HG02623 (cell line): ENCODE measurements around the gene FTCD.
"Not testable (repeated sequence)": the region's sequence is repeated elsewhere in the genome, so short reads cannot be mapped to it uniquely, and the experiment has no call there.

Source experiments
- ATAC-seq: cut with Tn5 transposase; IDR thresholded peaks from one replicate; pipeline ENCODE4 v1.9.1; 2021; ENCODE audit warnings: moderate library complexity; ENCODE audit not compliant: unreplicated experiment

Gene FTCD

DNA sequence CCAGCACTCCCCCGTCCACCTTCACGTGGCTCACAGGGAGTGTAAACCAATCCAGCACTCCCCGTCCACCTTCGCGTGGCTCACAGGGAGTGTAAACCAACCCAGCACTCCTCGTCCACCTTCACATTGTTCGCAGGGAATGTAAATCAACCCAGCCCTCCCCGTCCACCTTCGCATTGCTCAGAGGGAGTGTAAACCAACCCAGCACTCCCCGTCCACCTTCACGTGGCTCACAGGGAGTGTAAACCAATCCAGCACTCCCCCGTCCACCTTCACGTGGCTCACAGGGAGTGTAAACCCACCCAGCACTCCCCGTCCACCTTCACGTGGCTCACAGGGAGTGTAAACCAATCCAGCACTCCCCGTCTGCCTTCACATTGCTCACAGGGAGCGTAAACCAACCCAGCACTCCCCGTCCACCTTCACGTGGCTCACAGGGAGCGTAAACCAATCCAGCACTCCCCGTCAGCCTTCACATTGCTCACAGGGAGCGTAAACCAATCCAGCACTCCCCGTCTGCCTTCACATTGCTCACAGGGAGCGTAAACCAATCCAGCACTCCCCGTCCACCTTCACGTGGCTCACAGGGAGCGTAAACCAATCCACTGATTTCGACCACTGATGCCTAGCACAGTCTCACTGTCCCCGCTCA lies 14.9 kb downstream of the FTCD start:
- not testable (repeated sequence) for ATAC-seq

DNA sequence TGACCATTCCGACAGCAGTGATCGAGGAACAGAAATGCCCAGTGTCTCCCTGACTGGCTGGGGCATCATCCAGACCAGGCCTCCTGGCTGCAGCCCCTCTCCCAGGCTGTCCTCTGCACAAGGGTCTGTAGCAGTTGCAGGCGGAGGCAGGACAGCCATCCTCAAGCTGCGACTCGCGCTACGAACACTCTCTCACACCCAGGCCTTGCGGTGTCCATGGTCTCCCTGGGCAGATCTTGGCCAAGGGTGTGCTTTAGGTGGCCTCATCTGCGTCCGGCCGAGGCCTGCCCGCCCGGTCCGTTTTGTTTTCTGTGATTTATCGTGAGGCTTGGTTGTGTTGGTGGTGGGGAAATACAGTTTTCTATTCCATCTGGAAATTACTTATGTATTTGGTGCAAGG lies 15.7 kb downstream of the FTCD start:
- no peak for ATAC-seq

DNA sequence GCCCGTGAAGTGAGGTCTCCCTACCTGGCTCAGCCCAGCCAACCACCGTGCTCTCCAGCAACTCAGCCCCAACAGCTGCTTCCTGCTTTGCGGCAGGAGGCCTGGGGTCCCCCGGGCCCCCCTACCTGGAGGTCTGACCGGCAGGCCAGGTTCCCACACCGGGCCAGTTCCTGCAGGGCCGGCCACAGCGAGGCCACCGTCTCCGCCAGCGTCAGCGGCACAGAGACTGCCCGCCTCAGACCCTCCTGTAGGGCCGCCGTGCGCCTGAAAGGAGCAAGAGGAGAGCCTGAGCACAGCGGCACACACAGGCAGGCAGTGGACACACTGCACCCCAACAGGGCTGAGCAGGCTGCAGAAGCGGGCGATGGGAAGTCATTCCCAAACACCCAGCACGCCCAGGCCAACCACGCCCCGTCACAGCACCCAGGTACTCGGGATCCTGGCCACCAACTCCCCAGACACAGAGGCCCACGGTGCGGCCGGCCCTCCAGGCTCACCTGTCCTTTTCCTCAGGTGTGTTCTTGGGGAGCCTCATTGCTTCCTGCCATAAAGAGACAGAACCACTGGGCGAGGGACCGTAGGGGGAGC lies 16.9 kb downstream of the FTCD start:
- ATAC-seq = no peak

DNA sequence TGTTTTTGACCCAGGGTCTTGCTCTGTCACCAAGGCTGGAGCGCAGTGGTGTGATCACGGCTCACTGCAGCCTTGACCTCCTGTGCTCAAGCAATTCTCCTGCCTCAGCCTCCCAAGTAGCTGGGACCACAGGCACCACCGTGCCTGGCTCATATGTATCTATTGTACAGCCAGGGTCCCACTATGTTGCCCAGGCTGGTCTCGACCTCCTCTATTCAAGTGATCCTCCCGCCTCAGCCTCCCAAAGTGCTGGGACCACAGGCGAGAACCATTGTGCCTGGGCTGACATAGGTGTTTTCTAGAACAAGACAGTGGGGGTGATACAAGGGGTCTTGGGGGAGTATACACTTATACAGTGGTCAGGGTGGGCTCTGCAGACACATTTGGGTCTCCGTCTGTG lies 17.5 kb downstream of the FTCD start:
- no peak for ATAC-seq

DNA sequence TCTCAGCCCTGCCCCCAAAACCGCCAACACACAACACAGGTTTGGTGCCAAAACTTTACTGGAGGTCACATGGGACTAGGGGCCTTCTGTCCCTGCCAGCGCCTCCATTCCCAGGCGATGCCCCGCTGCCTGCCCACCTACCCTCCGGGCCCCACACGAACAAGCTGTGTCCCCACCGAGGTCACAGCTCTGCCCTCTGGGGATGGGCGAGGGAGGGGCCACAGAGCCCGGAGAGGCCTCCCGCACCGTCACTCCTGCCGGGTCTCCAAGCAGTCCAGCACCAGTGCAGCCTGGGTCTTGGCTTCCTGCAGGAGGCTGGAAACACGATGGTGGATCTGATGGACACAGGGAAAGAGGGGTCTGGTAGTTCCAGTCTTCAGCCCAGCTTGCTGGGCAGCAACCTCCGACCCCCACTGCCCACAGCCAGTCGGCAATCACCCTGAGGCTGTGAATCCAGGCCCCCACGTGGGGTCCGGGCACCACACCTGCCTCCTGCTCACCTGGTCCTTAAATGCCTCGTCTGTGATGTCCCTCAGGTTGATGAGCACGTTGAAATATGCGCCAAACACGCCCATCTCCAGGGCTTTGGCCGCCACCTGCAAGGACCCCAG lies 18.5 kb downstream of the FTCD start:
- ATAC-seq = no peak

DNA sequence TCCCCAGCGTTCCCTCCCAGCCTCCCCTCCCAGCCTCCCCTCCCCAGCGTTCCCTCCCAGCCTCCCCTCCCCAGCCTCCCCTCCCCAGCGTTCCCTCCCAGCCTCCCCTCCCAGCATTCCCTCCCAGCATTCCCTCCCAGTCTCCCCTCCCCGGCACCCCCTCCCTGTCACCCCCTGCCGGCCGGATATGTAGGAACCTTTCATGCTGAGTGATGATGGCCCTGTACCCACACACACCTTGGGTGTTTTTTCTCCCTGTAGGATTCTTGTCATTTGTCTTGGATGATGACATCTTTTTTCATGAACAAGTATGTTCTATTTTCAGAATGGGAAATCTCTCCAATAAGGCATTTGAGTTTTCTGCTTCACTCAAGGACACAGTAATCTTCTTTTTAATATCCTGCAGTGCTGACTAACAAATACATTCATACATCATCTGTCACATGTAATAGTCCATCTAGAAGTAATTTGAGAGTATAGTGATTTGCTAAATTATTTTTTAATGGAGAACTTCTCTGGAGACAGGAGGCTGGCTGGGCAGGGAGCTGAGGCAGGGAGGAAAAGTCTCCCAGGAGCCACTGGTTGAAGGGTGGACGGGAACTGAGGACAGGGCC lies 19.5 kb downstream of the FTCD start:
- no peak for ATAC-seq

DNA sequence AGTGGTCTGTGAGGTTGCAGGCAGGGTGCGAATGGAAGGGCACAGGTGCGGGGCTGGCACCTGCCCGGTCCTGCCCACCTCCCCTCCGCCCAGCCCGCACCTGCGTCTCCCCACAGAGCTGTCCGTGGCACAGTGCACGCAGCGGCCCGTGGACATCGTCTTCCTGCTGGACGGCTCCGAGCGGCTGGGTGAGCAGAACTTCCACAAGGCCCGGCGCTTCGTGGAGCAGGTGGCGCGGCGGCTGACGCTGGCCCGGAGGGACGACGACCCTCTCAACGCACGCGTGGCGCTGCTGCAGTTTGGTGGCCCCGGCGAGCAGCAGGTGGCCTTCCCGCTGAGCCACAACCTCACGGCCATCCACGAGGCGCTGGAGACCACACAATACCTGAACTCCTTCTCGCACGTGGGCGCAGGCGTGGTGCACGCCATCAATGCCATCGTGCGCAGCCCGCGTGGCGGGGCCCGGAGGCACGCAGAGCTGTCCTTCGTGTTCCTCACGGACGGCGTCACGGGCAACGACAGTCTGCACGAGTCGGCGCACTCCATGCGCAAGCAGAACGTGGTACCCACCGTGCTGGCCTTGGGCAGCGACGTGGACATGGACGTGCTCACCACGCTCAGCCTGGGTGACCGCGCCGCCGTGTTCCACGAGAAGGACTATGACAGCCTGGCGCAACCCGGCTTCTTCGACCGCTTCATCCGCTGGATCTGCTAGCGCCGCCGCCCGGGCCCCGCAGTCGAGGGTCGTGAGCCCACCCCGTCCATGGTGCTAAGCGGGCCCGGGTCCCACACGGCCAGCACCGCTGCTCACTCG lies 23.3 kb downstream of the FTCD start:
- no peak for ATAC-seq

DNA sequence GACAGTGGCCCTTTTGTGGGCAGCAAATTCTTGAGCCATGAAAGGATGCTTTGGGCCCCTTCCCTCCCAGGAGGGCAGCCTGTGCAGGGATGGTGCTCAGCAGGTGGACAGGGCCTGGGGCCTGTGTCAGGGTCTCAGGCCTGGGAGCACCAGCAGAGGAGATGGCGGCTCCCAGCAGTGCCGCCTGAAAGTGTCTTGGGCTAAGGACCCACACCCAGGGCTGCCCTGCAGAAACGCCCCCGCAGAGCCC lies 23.9 kb downstream of the FTCD start:
- ATAC-seq = no peak

DNA sequence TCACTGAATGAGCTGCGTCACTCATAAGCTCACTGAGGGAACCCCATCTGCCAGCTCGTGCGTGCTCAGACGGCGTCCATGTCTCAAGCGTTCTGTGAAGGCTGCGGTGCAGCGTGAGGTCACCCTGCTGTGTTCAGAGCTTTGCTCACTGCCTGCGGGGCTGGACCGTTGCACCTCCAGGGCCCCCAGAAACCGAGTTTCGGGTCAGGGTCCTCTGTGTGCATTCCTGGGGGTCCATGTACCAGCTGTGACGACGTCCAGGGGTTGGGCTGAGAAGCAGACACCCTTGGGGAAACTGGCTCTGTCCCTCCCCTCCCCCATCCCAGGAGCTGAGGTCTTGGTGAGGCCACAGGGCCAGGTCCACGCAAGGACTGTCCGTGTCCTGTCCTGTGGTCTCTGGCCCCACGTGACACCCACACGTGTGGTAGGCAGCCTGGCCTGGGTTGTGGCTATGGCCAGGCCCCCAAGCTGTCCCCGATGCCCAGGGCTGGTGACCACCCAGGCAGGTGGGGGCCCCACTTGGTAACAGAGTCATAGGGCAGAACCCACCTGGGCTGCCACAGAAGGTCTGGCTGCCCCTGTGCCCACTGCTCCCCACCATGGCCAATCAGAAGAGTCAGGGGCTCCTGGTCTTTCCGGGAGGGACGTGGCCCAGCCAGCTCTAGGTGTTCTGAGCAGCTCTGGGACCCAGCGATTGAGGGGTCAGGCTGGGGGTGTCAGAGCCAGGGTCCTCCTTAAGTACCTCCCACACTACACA lies 24.4 kb downstream of the FTCD start:
- ATAC-seq = no peak

DNA sequence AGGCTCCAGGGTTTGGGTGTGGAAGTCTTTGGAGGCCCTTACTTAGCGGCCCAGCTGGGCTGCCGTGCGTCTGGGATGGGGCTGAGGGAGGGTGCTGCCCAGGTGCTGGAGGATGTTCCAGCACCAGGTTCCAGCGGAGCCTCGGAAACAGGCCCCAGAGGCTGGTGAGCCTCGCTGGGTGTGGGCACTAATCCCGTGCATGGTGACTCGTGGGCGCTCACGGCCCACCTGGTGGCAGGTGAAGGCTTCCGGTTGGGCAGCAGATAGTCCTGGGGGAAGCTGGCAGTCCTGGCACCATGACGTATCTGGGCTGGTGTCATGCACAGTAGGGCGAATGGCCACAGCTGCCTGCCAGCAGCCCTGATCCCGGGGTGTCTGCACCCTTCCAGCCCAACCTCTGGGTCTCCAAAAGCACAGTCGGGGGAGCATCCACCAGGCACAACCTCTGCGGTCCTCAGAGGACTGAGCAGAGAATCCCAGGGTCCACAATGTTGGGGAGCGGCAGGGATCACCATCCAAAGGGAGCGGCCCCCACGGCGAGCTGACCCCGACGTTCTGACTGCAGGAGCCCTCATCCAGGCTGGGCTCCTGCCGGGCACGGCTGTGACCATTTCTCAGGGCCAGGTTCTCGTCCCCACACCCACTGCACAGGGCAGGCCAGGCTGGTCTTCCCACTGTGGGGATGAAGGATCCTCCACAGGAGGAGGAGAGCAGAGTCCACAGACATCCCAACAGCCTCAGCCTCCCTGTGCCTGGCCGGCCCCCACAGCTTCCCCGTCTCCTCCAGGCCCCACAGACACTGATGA lies 25.3 kb downstream of the FTCD start:
- no peak for ATAC-seq

DNA sequence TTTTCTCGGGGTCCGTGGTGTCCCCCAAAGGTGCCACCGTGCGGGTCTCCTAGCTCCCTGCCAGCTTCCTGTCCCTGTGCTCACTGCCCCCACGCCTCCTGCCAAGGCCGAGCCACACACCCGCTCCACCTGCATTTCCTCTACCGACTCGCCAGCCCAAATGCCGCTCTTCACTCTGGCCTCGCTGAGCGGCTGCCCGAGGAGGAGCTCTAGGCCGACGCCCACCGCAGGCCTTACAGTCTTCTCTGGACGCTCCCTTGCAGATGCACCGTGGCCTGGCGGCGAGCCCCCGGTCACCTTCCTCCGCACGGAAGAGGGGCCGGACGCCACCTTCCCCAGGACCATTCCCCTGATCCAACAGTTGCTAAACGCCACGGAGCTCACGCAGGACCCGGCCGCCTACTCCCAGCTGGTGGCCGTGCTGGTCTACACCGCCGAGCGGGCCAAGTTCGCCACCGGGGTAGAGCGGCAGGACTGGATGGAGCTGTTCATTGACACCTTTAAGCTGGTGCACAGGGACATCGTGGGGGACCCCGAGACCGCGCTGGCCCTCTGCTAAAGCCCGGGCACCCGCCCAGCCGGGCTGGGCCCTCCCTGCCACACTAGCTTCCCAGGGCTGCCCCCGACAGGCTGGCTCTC lies 26.3 kb downstream of the FTCD start:
- no peak for ATAC-seq

DNA sequence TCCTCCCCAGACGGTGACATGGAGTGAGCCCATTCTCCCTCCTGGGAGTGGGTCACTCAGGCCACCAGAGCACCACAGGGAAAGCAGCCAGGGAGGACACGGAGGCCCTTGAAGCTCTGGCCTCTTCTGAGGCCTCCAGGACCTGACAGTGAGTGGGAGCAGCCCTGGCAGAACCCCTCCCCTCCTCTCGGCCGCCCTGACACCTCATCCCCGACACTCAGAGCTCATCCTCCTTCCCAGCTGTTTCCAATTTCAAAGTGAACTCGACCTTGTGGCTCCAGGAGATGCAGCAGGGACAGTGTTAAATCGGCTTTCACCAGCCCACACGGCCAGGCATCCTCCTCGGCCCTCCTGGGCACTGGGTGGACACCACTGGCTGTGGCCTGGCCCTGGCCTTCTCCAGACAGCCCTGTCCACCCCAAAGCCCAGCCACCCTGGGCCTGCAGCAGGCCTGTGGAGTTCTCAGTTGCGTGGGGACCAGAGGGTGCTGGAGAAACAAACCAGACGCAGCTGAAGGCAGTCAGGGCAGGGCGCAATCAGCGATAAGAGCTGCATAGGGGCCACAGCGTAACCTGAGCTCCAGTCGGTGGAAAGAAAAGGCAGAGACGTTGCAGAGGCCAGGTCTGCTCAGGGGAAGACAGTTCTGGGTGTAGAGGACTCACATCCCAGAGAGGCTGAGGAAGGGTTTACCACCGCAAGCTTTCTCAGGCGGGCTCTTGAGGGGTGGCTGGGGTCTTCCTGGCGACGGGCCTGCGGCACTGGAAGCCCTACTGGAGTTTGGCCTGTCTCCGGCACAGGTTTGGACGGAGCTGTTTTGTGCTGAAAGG lies 27.1 kb downstream of the FTCD start:
- no peak for ATAC-seq

DNA sequence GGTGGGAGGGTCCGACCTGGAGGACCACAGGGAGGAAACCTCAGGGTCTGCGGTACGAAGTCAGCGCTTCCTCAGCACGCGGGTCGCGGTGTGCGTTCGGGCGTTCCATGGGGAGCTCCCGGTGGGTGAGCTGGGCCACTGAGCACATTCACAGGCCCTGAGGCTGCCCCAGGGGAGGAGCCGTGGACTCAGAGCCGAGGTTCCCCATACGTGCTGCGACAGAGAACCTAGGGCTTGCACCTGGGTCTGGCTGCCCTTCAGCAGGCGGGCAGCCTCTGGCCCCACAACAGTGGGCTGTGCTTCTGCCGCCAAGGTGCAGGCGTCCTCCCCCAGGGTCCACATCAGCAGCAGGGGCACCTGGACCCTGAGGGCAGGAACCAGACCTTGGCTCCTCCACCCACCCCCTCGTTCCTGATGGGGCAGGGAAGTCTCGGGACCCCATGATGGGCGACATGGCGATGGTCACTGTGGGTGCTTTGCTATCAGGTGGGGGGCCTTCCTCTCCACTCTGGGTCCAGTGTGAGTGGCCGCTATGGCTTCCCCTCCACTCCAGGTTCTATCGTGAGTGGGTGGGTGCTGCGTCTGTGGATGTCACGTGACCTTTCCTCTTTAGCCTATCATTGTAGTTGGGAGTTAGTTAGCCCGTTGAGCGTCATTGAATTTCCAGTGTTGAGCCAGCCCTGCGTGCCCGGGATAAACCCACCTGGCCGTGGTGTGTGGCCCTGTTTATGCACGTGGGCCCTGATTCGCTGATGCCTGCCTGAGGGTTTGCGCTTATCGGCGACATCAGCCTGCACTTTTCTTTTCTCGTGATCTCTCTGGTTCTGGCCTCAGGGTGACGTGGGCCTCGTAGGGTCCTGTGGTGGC lies 27.9 kb downstream of the FTCD start:
- ATAC-seq = no peak

DNA sequence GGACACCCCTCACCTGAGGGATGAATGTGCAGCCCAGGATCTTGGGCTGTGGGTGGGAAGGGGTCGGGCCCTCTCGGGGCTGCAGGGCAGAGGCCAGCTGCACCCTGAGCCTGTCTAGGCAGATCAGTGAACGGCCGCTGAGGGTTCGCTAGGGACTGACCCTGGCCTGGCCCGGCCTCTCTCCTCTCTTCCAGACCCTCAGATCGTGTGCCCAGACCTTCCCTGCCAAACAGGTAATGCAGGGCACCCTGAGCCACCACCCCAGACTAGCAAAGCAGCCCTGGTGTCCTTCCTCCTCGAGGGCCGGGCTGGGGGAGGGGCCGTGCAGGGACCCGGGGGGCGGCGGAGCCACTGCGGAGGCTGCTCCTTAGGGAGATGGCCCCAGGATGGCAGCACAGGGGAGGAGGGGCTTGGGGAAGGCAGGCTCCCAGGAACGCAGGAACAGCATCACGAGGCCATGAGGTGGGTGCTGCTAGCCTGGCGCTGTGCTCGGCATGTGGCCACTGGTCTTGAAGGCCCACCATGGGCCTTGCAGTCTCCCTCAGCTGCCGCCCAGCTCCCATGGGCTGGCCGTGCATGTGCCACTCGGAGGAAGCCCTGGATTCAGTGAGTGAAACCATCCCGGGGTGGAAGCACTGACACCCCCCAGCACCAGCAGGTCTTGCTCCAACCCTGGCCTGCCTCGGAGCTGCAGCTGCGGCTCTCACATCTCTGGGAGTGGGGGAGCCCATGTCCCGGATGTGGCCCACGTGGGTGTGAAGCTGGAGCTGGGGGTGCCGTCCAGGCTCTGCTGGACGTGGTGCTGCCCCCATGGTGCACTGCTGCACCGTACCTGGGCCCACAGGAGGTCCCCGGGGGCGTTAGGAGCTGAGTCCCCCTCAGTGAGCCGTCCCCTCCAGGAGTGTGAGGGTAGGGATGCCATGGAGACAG lies 28.8 kb downstream of the FTCD start:
- ATAC-seq = no peak

DNA sequence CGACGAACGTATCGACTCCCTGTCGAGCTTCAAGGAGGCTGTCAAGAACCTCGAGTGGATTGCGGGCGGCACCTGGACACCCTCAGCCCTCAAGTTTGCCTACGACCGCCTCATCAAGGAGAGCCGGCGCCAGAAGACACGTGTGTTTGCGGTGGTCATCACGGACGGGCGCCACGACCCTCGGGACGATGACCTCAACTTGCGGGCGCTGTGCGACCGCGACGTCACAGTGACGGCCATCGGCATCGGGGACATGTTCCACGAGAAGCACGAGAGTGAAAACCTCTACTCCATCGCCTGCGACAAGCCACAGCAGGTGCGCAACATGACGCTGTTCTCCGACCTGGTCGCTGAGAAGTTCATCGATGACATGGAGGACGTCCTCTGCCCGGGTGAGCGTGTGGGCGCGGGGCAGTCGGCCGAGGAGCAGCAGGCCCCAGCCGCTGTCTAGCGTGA lies 29.5 kb downstream of the FTCD start:
- ATAC-seq = no peak

DNA sequence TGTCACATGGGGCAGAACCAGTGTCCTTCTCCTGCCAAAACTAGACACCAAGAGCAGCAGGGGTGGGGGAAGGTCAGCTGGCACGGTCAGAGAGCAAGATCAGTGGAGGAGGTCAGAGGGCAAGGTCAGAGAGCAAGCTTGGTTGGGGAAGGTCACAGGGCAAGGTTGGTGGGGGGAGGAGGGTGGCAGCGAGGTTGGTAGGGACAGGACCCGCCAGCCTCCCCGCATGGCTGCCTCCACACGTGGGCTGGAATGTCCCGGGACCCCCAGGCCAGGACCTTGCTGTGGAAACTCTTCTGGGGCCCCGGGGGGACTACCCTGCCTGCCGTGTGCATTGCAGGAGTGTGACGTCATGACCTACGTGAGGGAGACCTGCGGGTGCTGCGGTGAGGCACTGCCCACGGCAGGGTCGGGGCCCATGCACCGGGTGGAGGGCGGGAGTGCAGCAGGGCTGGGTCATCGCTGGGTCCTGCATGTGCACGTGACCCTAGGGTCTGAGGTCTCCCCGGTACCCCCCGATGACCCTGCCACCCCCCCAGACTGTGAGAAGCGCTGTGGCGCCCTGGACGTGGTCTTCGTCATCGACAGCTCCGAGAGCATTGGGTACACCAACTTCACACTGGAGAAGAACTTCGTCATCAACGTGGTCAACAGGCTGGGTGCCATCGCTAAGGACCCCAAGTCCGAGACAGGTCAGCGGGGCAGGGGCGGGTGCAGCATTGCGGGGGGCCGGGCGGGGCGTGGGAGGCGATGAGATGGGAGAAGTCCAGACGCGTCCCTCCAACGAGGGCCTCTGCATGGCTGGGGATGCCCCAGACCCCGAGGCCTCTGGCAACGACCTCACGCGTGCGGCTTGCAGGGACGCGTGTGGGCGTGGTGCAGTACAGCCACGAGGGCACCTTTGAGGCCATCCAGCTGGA lies 30.2 kb downstream of the FTCD start:
- no peak for ATAC-seq
